ENCODE data around the gene ZDHHC6.
"Not testable (repeated sequence)": the region's sequence is repeated elsewhere in the genome, so short reads cannot be mapped to it uniquely, and the experiment has no call there.

Gene ZDHHC6

GRCh38 chr10:112441520-112441919, 5.2 kb downstream of the ZDHHC6 start:
- no peak for DNase-seq

GRCh38 chr10:112438356-112438755, 8.4 kb downstream of the ZDHHC6 start:
- DNase-seq = no peak

GRCh38 chr10:112434988-112435619, 11.6 kb downstream of the ZDHHC6 start:
- DNase-seq = no peak

- no peak for DNase-seq
Measured at GRCh38 chr10:112433136-112433535, 13.6 kb downstream of the ZDHHC6 start.

- no peak for DNase-seq
Measured at GRCh38 chr10:112429654-112430230, 17.0 kb downstream of the ZDHHC6 start.

GRCh38 chr10:112429147-112429546, 17.6 kb downstream of the ZDHHC6 start:
- no peak for DNase-seq

GRCh38 chr10:112426111-112426510, 20.6 kb downstream of the ZDHHC6 start:
- no peak for DNase-seq

GRCh38 chr10:112424651-112425050, 22.1 kb downstream of the ZDHHC6 start:
- no peak for DNase-seq

GRCh38 chr10:112421731-112422130, 25.0 kb downstream of the ZDHHC6 start:
- DNase-seq = no peak

GRCh38 chr10:112412696-112413095, 34.0 kb downstream of the ZDHHC6 start:
- no peak for DNase-seq

- DNase-seq = no peak
Measured at GRCh38 chr10:112409755-112410154, 37.0 kb downstream of the ZDHHC6 start.

- DNase-seq = no peak
Measured at GRCh38 chr10:112409299-112409698, 37.4 kb downstream of the ZDHHC6 start.

- no peak for DNase-seq
Measured at GRCh38 chr10:112407696-112408095, 39.0 kb downstream of the ZDHHC6 start.

- DNase-seq = not testable (repeated sequence)
Measured at GRCh38 chr10:112406806-112407205, 39.9 kb downstream of the ZDHHC6 start.

GRCh38 chr10:112404617-112405016, 42.1 kb downstream of the ZDHHC6 start:
- DNase-seq = no peak

- no peak for DNase-seq
Measured at GRCh38 chr10:112402917-112403316, 43.8 kb downstream of the ZDHHC6 start.

GRCh38 chr10:112397592-112397991, 49.1 kb downstream of the ZDHHC6 start:
- no peak for DNase-seq

GRCh38 chr10:112395809-112396530, 50.7 kb downstream of the ZDHHC6 start:
- DNase-seq = no peak

- no peak for DNase-seq
Measured at GRCh38 chr10:112394475-112394875, 52.2 kb downstream of the ZDHHC6 start.

- DNase-seq = no peak
Measured at GRCh38 chr10:112393827-112394226, 52.9 kb downstream of the ZDHHC6 start.

- DNase-seq = no peak
Measured at GRCh38 chr10:112393341-112393740, 53.4 kb downstream of the ZDHHC6 start.

GRCh38 chr10:112390125-112390703, 56.5 kb downstream of the ZDHHC6 start:
- no peak for DNase-seq

GRCh38 chr10:112389271-112389822, 57.4 kb downstream of the ZDHHC6 start:
- DNase-seq = no peak

- no peak for DNase-seq
Measured at GRCh38 chr10:112388548-112388947, 58.2 kb downstream of the ZDHHC6 start.
